ENCODE data around the gene PCNX1. TPM values are rescaled to one million over a fixed set of nuclear protein-coding genes. Genes with fewer than 3 reads are reported as not detected.

Gene PCNX1
- total RNA-seq, 2 experiments from 2014 or later = 31.0 to 37.4 TPM

- no peaks in the 10 kb centered on the region for H3K36me3 Mint-ChIP-seq
- peaks cover 3% of the 10 kb centered on the region for H3K27me3 Mint-ChIP-seq
- no peak for DNase-seq
- H3K27ac Mint-ChIP-seq = no peak overlapping the region
- H3K9me3 Mint-ChIP-seq = no peaks in the 10 kb centered on the region
- H3K4me1 Mint-ChIP-seq = peaks cover 46% of the 10 kb centered on the region
- no peak overlapping the region for H3K4me3 Mint-ChIP-seq
Observed at GRCh38 chr14:70897464-70897863, 9.8 kb upstream of the PCNX1 start.

GRCh38 chr14:70898111-70898745, 9.0 kb upstream of the PCNX1 start:
- Mint-ChIP-seq H3K36me3 (no peaks in the 10 kb centered on the region), H3K27me3 (peaks cover 3% of the 10 kb centered on the region), H3K27ac (no peak overlapping the region), H3K9me3 (no peaks in the 10 kb centered on the region), H3K4me3 (no peak overlapping the region), H3K4me1 (peaks cover 45% of the 10 kb centered on the region)
- no peak for DNase-seq

- peak overlapping the region; percentile 42 for H3K27ac Mint-ChIP-seq
- no peaks in the 10 kb centered on the region for H3K9me3 Mint-ChIP-seq
- H3K36me3 Mint-ChIP-seq = no peaks in the 10 kb centered on the region
- H3K4me1 Mint-ChIP-seq = peaks cover 44% of the 10 kb centered on the region
- DNase-seq = no peak
- H3K27me3 Mint-ChIP-seq = no peaks in the 10 kb centered on the region
- H3K4me3 Mint-ChIP-seq = no peak overlapping the region
Observed at GRCh38 chr14:70901269-70901668, 6.0 kb upstream of the PCNX1 start.

- Mint-ChIP-seq H3K36me3 (no peaks in the 10 kb centered on the region), H3K4me3 (no peak overlapping the region), H3K4me1 (peaks cover 46% of the 10 kb centered on the region), H3K9me3 (no peaks in the 10 kb centered on the region), H3K27me3 (no peaks in the 10 kb centered on the region), H3K27ac (peak overlapping the region; percentile 37)
- DNase-seq = no peak
Observed at GRCh38 chr14:70902184-70902583, 5.1 kb upstream of the PCNX1 start.

- Mint-ChIP-seq H3K36me3 (peaks cover 6% of the 10 kb centered on the region), H3K9me3 (no peaks in the 10 kb centered on the region), H3K27ac (peak overlapping the region; percentile 1), H3K4me3 (no peak overlapping the region), H3K27me3 (no peaks in the 10 kb centered on the region), H3K4me1 (peaks cover 52% of the 10 kb centered on the region)
- no peak for DNase-seq
Observed at GRCh38 chr14:70904373-70904772, 2.9 kb upstream of the PCNX1 start.

- Mint-ChIP-seq H3K4me3 (no peak overlapping the region), H3K27ac (no peak overlapping the region), H3K9me3 (no peaks in the 10 kb centered on the region), H3K27me3 (no peaks in the 10 kb centered on the region), H3K36me3 (peaks cover 9% of the 10 kb centered on the region), H3K4me1 (peaks cover 58% of the 10 kb centered on the region)
- DNase-seq = no peak
Observed at GRCh38 chr14:70905301-70905700, 2.0 kb upstream of the PCNX1 start.

GRCh38 chr14:70906793-70907175, 475 bp upstream of the PCNX1 start:
- Mint-ChIP-seq H3K4me3 (peak overlapping the region; percentile 81), H3K36me3 (peaks cover 11% of the 10 kb centered on the region), H3K9me3 (no peaks in the 10 kb centered on the region), H3K27me3 (no peaks in the 10 kb centered on the region), H3K4me1 (peaks cover 60% of the 10 kb centered on the region), H3K27ac (peak overlapping the region; percentile 82)
- no peak for DNase-seq

- peak; percentile 70 for DNase-seq
- Mint-ChIP-seq H3K36me3 (peaks cover 18% of the 10 kb centered on the region), H3K4me1 (peaks cover 63% of the 10 kb centered on the region), H3K4me3 (peak overlapping the region; percentile 94), H3K9me3 (no peaks in the 10 kb centered on the region), H3K27ac (peak overlapping the region; percentile 93), H3K27me3 (no peaks in the 10 kb centered on the region)
Observed at GRCh38 chr14:70907996-70908934, 1.0 kb downstream of the PCNX1 start.

- peak overlapping the region; percentile 93 for H3K27ac Mint-ChIP-seq
- no peaks in the 10 kb centered on the region for H3K27me3 Mint-ChIP-seq
- peaks cover 58% of the 10 kb centered on the region for H3K4me1 Mint-ChIP-seq
- H3K4me3 Mint-ChIP-seq = peak overlapping the region; percentile 94
- H3K9me3 Mint-ChIP-seq = no peaks in the 10 kb centered on the region
- peaks cover 18% of the 10 kb centered on the region for H3K36me3 Mint-ChIP-seq
- DNase-seq = no peak
Observed at GRCh38 chr14:70908935-70909641, 1.8 kb downstream of the PCNX1 start.

GRCh38 chr14:70909733-70910614, 2.7 kb downstream of the PCNX1 start:
- H3K27me3 Mint-ChIP-seq = no peaks in the 10 kb centered on the region
- peak; percentile 20 for DNase-seq
- peaks cover 53% of the 10 kb centered on the region for H3K4me1 Mint-ChIP-seq
- H3K27ac Mint-ChIP-seq = peak overlapping the region; percentile 64
- H3K9me3 Mint-ChIP-seq = no peaks in the 10 kb centered on the region
- peaks cover 18% of the 10 kb centered on the region for H3K36me3 Mint-ChIP-seq
- peak overlapping the region; percentile 94 for H3K4me3 Mint-ChIP-seq

GRCh38 chr14:70915415-70915814, 8.2 kb downstream of the PCNX1 start:
- no peak overlapping the region for H3K4me3 Mint-ChIP-seq
- no peak overlapping the region for H3K27ac Mint-ChIP-seq
- peaks cover 69% of the 10 kb centered on the region for H3K4me1 Mint-ChIP-seq
- peaks cover 30% of the 10 kb centered on the region for H3K36me3 Mint-ChIP-seq
- H3K27me3 Mint-ChIP-seq = no peaks in the 10 kb centered on the region
- H3K9me3 Mint-ChIP-seq = peaks cover 7% of the 10 kb centered on the region
- DNase-seq = no peak

- H3K4me1 Mint-ChIP-seq = peaks cover 71% of the 10 kb centered on the region
- H3K27me3 Mint-ChIP-seq = no peaks in the 10 kb centered on the region
- no peak for DNase-seq
- peaks cover 7% of the 10 kb centered on the region for H3K9me3 Mint-ChIP-seq
- H3K4me3 Mint-ChIP-seq = peak overlapping the region; percentile 16
- peaks cover 28% of the 10 kb centered on the region for H3K36me3 Mint-ChIP-seq
- peak overlapping the region; percentile 59 for H3K27ac Mint-ChIP-seq
Observed at GRCh38 chr14:70916300-70916699, 9.0 kb downstream of the PCNX1 start.

- Mint-ChIP-seq H3K4me1 (peaks cover 71% of the 10 kb centered on the region), H3K9me3 (peaks cover 7% of the 10 kb centered on the region), H3K27ac (peak overlapping the region; percentile 3), H3K4me3 (no peak overlapping the region), H3K27me3 (no peaks in the 10 kb centered on the region), H3K36me3 (peaks cover 28% of the 10 kb centered on the region)
- DNase-seq = no peak
Observed at GRCh38 chr14:70916799-70917198, 9.5 kb downstream of the PCNX1 start.

- H3K4me1 Mint-ChIP-seq = peaks cover 70% of the 10 kb centered on the region
- peaks cover 26% of the 10 kb centered on the region for H3K36me3 Mint-ChIP-seq
- H3K4me3 Mint-ChIP-seq = no peak overlapping the region
- DNase-seq = no peak
- H3K9me3 Mint-ChIP-seq = peaks cover 7% of the 10 kb centered on the region
- no peaks in the 10 kb centered on the region for H3K27me3 Mint-ChIP-seq
- H3K27ac Mint-ChIP-seq = no peak overlapping the region
Observed at GRCh38 chr14:70917633-70918032, 10.4 kb downstream of the PCNX1 start.
